Measurements from ENCODE around the gene EED.
"Not testable (repeated sequence)": the region's sequence is repeated elsewhere in the genome, so short reads cannot be mapped to it uniquely, and the experiment has no call there.

Gene EED

GRCh38 chr11:86303257-86303656 is 58.7 kb downstream of the EED start:
- Histone ChIP-seq H2AFZ (ENCODE audit: insufficient read depth, low read length, poor library complexity) (no peak overlapping the region), H4K8ac (ENCODE audit: low read depth, low read length) (no peak overlapping the region), H3K14ac (ENCODE audit: low read length) (no peak overlapping the region), H3K18ac (ENCODE audit: low read length) (no peak overlapping the region), H3K9me3 (ENCODE audit: insufficient read depth, low read depth, low read length) (no peaks in the 10 kb centered on the region), H2AK5ac (ENCODE audit: low read length) (no peak overlapping the region), H3K4ac (ENCODE audit: low read depth, low read length) (no peak overlapping the region), H3K36me3 (ENCODE audit: control insufficient read depth in 1 of 2, insufficient read depth in 2 of 2, low read length in 2 of 2) (no peaks in the 10 kb centered on the region), H2BK5ac (ENCODE audit: low read depth, low read length, poor library complexity) (no peak overlapping the region), H2BK120ac (ENCODE audit: insufficient read depth, low read length, poor library complexity) (no peak overlapping the region), H3K23ac (ENCODE audit: low read length) (no peak overlapping the region), H4K91ac (ENCODE audit: low read depth, low read length) (no peak overlapping the region), H3K79me1 (ENCODE audit: low read length) (peaks cover 6% of the 10 kb centered on the region), H4K12ac (ENCODE audit: low read depth, low read length) (no peak overlapping the region), H3K4me2 (ENCODE audit: low read length) (no peak overlapping the region), H3K4me1 (ENCODE audit: control insufficient read depth in 1 of 2, insufficient read depth in 2 of 2, low read length in 2 of 2) (no peaks in the 10 kb centered on the region), H2BK12ac (ENCODE audit: low read length) (no peak overlapping the region), H3K27me3 (ENCODE audit: insufficient read depth, low read length) (no peaks in the 10 kb centered on the region), H3K9ac (ENCODE audit: low read length) (no peak overlapping the region), H3K4me3 (ENCODE audit: low read depth, low read length) (no peak overlapping the region), H3K79me2 (ENCODE audit: control insufficient read depth, insufficient read depth, low read length, poor library complexity) (peaks cover 5% of the 10 kb centered on the region), H3K27ac (ENCODE audit: low read depth, low read length) (no peak overlapping the region)
- no peak for DNase-seq
- no CpG with 5 or more reads among the region's 2 CpGs for WGBS (ENCODE audit: extremely low coverage, insufficient coverage, insufficient read length)

- not testable (repeated sequence) for H4K91ac ChIP-seq (ENCODE audit: low read depth, low read length); H3K4ac ChIP-seq (ENCODE audit: low read depth, low read length); H3K27me3 ChIP-seq (ENCODE audit: insufficient read depth, low read length); H2AK5ac ChIP-seq (ENCODE audit: low read length); H3K36me3 ChIP-seq (ENCODE audit: control insufficient read depth in 1 of 2, insufficient read depth in 2 of 2, low read length in 2 of 2); H3K27ac ChIP-seq (ENCODE audit: low read depth, low read length); H3K79me1 ChIP-seq (ENCODE audit: low read length); H3K14ac ChIP-seq (ENCODE audit: low read length); H3K23ac ChIP-seq (ENCODE audit: low read length); H2AFZ ChIP-seq (ENCODE audit: insufficient read depth, low read length, poor library complexity); DNase-seq; H2BK5ac ChIP-seq (ENCODE audit: low read depth, low read length, poor library complexity); H3K79me2 ChIP-seq (ENCODE audit: control insufficient read depth, insufficient read depth, low read length, poor library complexity); H3K9ac ChIP-seq (ENCODE audit: low read length); H3K4me1 ChIP-seq (ENCODE audit: control insufficient read depth in 1 of 2, insufficient read depth in 2 of 2, low read length in 2 of 2); H3K4me2 ChIP-seq (ENCODE audit: low read length); H4K8ac ChIP-seq (ENCODE audit: low read depth, low read length); H2BK12ac ChIP-seq (ENCODE audit: low read length); H3K9me3 ChIP-seq (ENCODE audit: insufficient read depth, low read depth, low read length); H4K12ac ChIP-seq (ENCODE audit: low read depth, low read length); H3K4me3 ChIP-seq (ENCODE audit: low read depth, low read length); H3K18ac ChIP-seq (ENCODE audit: low read length); H2BK120ac ChIP-seq (ENCODE audit: insufficient read depth, low read length, poor library complexity)
- WGBS (ENCODE audit: extremely low coverage, insufficient coverage, insufficient read length): no CpG with 5 or more reads among the region's 4 CpGs
Observed at GRCh38 chr11:86308710-86309109, 64.2 kb downstream of the EED start.

- Histone ChIP-seq H3K4me3 (ENCODE audit: low read depth, low read length) (no peak overlapping the region), H2AFZ (ENCODE audit: insufficient read depth, low read length, poor library complexity) (no peak overlapping the region), H3K27ac (ENCODE audit: low read depth, low read length) (no peak overlapping the region), H3K79me1 (ENCODE audit: low read length) (no peaks in the 10 kb centered on the region), H3K4me1 (ENCODE audit: control insufficient read depth in 1 of 2, insufficient read depth in 2 of 2, low read length in 2 of 2) (no peaks in the 10 kb centered on the region), H3K9me3 (ENCODE audit: insufficient read depth, low read depth, low read length) (no peaks in the 10 kb centered on the region), H3K9ac (ENCODE audit: low read length) (no peak overlapping the region), H3K14ac (ENCODE audit: low read length) (no peak overlapping the region), H4K91ac (ENCODE audit: low read depth, low read length) (no peak overlapping the region), H3K4me2 (ENCODE audit: low read length) (no peak overlapping the region), H2BK120ac (ENCODE audit: insufficient read depth, low read length, poor library complexity) (no peak overlapping the region), H2AK5ac (ENCODE audit: low read length) (no peak overlapping the region), H2BK12ac (ENCODE audit: low read length) (no peak overlapping the region), H3K4ac (ENCODE audit: low read depth, low read length) (no peak overlapping the region), H2BK5ac (ENCODE audit: low read depth, low read length, poor library complexity) (no peak overlapping the region), H3K18ac (ENCODE audit: low read length) (no peak overlapping the region), H3K23ac (ENCODE audit: low read length) (no peak overlapping the region), H3K36me3 (ENCODE audit: control insufficient read depth in 1 of 2, insufficient read depth in 2 of 2, low read length in 2 of 2) (peaks cover under 1 to 3% of the 10 kb centered on the region in 2 experiments), H3K79me2 (ENCODE audit: control insufficient read depth, insufficient read depth, low read length, poor library complexity) (no peaks in the 10 kb centered on the region), H4K8ac (ENCODE audit: low read depth, low read length) (no peak overlapping the region), H4K12ac (ENCODE audit: low read depth, low read length) (no peak overlapping the region), H3K27me3 (ENCODE audit: insufficient read depth, low read length) (no peaks in the 10 kb centered on the region)
- DNase-seq: peak in 1 of 2 donors; percentile 65
- no CpG with 5 or more reads among the region's 2 CpGs for WGBS (ENCODE audit: extremely low coverage, insufficient coverage, insufficient read length)
Observed at GRCh38 chr11:86313793-86314192, 69.2 kb downstream of the EED start.

- no CpG with 5 or more reads among the region's 2 CpGs for WGBS (ENCODE audit: extremely low coverage, insufficient coverage, insufficient read length)
- no peak overlapping the region for H4K12ac ChIP-seq (ENCODE audit: low read depth, low read length)
Observed at GRCh38 chr11:86314636-86315035, 70.1 kb downstream of the EED start.

More at GRCh38 chr11:86314636-86315035, 70.1 kb downstream of the EED start:
- Histone ChIP-seq H2BK12ac (ENCODE audit: low read length) (no peak overlapping the region), H3K79me1 (ENCODE audit: low read length) (no peaks in the 10 kb centered on the region), H3K9me3 (ENCODE audit: insufficient read depth, low read depth, low read length) (no peaks in the 10 kb centered on the region), H2AK5ac (ENCODE audit: low read length) (no peak overlapping the region), H3K4me2 (ENCODE audit: low read length) (no peak overlapping the region), H2BK5ac (ENCODE audit: low read depth, low read length, poor library complexity) (no peak overlapping the region), H2AFZ (ENCODE audit: insufficient read depth, low read length, poor library complexity) (no peak overlapping the region), H3K27ac (ENCODE audit: low read depth, low read length) (no peak overlapping the region), H3K14ac (ENCODE audit: low read length) (no peak overlapping the region), H3K36me3 (ENCODE audit: control insufficient read depth in 1 of 2, insufficient read depth in 2 of 2, low read length in 2 of 2) (peaks cover 5 to 8% of the 10 kb centered on the region in 2 experiments), H2BK120ac (ENCODE audit: insufficient read depth, low read length, poor library complexity) (no peak overlapping the region), H4K91ac (ENCODE audit: low read depth, low read length) (no peak overlapping the region), H3K4ac (ENCODE audit: low read depth, low read length) (no peak overlapping the region), H3K23ac (ENCODE audit: low read length) (no peak overlapping the region), H3K4me1 (ENCODE audit: control insufficient read depth in 1 of 2, insufficient read depth in 2 of 2, low read length in 2 of 2) (no peaks in the 10 kb centered on the region), H3K18ac (ENCODE audit: low read length) (no peak overlapping the region), H3K4me3 (ENCODE audit: low read depth, low read length) (no peak overlapping the region), H3K9ac (ENCODE audit: low read length) (no peak overlapping the region), H3K27me3 (ENCODE audit: insufficient read depth, low read length) (no peaks in the 10 kb centered on the region), H4K8ac (ENCODE audit: low read depth, low read length) (no peak overlapping the region), H3K79me2 (ENCODE audit: control insufficient read depth, insufficient read depth, low read length, poor library complexity) (no peaks in the 10 kb centered on the region)
- DNase-seq: peak; percentile 29 to 52
